HG02852 (cell line): ENCODE results near the gene FSHR.

Source experiments
- ATAC-seq: cut with Tn5 transposase; IDR thresholded peaks from one replicate; pipeline ENCODE4 v1.9.1; 2021; ENCODE audit warnings: mild to moderate bottlenecking, moderate library complexity; ENCODE audit not compliant: unreplicated experiment

Gene FSHR

GRCh38 chr2:49033394-49034185 lies 120.7 kb downstream of the FSHR start:
- ATAC-seq, result no peak

- no peak for ATAC-seq
Measured at GRCh38 chr2:49032936-49033335, 121.4 kb downstream of the FSHR start.

GRCh38 chr2:49032126-49032525 lies 122.2 kb downstream of the FSHR start:
- ATAC-seq, result no peak

- no peak for ATAC-seq
Measured at GRCh38 chr2:49029406-49029805, 124.9 kb downstream of the FSHR start.

GRCh38 chr2:49028101-49028500 lies 126.2 kb downstream of the FSHR start:
- ATAC-seq, result peak; percentile 88

- no peak for ATAC-seq
Measured at GRCh38 chr2:49026706-49027105, 127.6 kb downstream of the FSHR start.

- no peak for ATAC-seq
Measured at GRCh38 chr2:49021271-49021670, 133.0 kb downstream of the FSHR start.

- no peak for ATAC-seq
Measured at GRCh38 chr2:49005261-49005660, 149.1 kb downstream of the FSHR start.

GRCh38 chr2:49004036-49004626 lies 150.2 kb downstream of the FSHR start:
- ATAC-seq, result peak; percentile 71

- ATAC-seq, result no peak
Measured at GRCh38 chr2:49003201-49003600, 151.1 kb downstream of the FSHR start.

- no peak for ATAC-seq
Measured at GRCh38 chr2:49002750-49003149, 151.6 kb downstream of the FSHR start.

- no peak for ATAC-seq
Measured at GRCh38 chr2:49000695-49001094, 153.6 kb downstream of the FSHR start.

GRCh38 chr2:48998449-48998848 lies 155.9 kb downstream of the FSHR start:
- ATAC-seq, result no peak

GRCh38 chr2:48993576-48993975 lies 160.7 kb downstream of the FSHR start:
- ATAC-seq, result peak; percentile 47

- peak; percentile 36 for ATAC-seq
Measured at GRCh38 chr2:48991415-48992131, 162.7 kb downstream of the FSHR start.

- ATAC-seq, result peak; percentile 10
Measured at GRCh38 chr2:48984922-48985321, 169.4 kb downstream of the FSHR start.

GRCh38 chr2:48983551-48983950 lies 170.8 kb downstream of the FSHR start:
- no peak for ATAC-seq

GRCh38 chr2:48982887-48983435 lies 171.4 kb downstream of the FSHR start:
- ATAC-seq, result no peak

GRCh38 chr2:48980846-48981245 lies 173.5 kb downstream of the FSHR start:
- no peak for ATAC-seq

GRCh38 chr2:48979691-48980090 lies 174.6 kb downstream of the FSHR start:
- ATAC-seq, result no peak

- no peak for ATAC-seq
Measured at GRCh38 chr2:48978131-48978530, 176.2 kb downstream of the FSHR start.

GRCh38 chr2:48971801-48972200 lies 182.5 kb downstream of the FSHR start:
- no peak for ATAC-seq
